HG03558 (cell line): ENCODE results near the gene DCAF7.
A peak's percentile ranks its signal among the peaks of the same experiment; 100 is the strongest.

Source experiments
- ATAC-seq: cut with Tn5 transposase; IDR thresholded peaks from one replicate; pipeline ENCODE4 v1.9.1; 2021; ENCODE audit warnings: moderate number of reproducible peaks; ENCODE audit not compliant: unreplicated experiment; ENCODE audit errors: extremely low read depth

The DCAF7 gene

DNA sequence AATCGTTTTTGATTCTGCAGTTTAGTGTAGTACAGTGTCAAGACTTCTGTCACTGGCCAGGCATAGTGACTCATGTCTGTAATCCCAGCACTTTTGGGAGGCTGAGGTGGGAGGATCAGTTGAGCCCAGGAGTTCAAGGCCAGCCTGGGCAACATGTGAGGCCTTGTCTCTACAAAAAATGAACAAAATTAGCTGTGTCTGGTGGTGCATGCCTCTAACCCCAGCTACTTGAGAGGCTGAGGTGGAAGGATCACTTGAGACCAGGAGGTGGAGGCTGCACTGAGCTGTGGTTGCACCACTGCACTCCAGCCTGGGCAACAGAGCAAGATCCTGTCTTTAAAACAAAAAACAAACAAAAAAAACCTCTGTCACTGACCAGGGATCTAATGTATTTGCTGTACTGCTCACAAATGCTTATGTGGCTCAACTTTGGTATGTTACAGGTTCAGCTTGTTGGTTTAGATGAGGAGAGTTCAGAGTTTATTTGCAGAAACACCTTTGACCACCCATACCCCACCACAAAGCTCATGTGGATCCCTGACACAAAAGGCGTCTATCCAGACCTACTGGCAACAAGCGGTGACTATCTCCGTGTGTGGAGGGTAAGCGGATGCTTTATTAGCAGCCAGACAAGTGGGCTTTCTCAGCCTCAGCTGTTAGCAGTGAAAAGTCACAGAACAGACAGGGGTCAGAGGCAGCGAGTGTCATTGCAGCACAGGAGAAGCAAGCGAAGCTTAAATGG is 27.9 kb downstream of the DCAF7 start:
- ATAC-seq, result no peak

DNA sequence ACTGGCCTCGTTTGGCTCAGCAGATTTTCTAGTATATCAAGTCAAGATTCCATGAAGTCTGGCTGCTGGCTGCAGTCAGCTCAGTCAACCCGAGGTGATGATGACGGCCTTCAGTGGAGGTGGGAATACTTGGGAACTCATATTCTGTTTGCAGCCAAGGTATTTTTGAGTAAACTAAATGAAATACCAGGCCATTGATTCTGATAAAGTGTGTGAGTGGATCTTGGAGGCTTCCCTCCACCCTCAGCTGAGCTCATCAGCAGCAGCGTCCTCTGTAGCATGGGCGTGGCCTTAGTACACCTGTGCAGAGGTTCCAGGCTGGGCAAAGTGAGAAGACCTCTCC is 28.5 kb downstream of the DCAF7 start:
- no peak for ATAC-seq

DNA sequence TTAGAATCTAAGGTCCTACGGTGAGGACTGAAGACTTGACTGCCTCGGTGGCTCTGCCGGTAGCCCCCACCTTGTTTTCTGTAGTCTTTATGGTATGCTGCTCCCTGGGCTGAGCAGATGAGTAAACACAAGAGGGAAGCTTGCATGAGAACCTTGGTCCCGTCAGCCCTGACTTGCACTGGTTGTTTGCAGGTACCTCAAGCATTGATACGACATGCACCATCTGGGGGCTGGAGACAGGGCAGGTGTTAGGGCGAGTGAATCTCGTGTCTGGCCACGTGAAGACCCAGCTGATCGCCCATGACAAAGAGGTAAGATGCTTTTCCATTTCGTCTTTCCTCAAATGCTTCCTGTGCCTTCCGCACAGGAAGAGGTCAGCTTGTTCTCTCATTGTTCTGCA is 29.4 kb downstream of the DCAF7 start:
- ATAC-seq, result no peak

DNA sequence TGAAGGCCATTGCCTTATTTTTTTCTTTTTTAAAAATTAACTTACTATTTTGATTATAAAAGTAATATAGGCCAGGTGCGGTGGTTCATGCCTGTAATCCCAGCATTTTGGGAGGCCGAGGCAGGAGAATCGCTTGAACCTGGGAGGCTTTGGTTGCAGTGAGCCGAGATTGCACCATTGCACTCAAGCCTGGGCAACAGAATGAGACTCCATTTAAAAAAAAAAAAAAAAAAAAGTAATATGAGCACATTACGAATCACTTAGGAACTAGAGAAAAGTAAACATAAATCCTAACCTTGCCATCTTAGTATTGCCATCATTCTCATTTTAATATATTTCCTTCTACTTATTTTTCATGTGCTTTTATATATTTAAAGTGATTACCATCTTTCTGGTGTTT is 37.5 kb downstream of the DCAF7 start:
- no peak for ATAC-seq

DNA sequence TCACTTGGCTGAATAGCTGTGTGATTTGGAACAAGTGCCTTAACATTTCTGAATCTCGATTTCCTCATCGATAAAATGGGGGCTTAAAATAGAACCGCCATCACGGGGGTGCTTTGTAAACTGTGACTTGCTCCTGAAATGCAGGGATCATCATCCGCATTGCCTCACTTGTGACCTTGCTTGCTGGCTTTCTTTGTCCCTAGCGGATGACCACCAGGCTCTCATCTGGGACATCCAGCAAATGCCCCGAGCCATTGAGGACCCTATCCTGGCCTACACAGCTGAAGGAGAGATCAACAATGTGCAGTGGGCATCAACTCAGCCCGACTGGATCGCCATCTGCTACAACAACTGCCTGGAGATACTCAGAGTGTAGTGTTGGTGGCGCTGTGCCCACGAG is 38.5 kb downstream of the DCAF7 start:
- no peak for ATAC-seq

DNA sequence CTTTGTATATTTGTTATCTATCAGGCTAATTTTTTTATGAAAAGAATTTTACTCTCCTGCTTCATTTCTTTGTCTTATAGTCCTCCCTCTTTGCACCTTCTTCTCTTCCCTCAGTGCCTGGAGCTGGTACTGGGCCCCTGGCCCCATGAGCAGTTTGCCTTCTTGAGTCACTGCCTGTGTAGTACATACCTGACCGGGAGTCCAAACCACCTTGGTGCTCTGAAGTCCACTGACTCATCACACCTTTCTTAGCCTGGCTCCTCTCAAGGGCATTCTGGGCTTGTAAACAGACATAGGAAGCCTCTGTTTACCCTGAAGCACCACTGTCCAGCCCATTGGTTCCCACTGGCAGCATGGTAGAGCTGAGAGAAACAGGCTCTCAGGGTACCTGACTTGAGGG is 39.4 kb downstream of the DCAF7 start:
- no peak for ATAC-seq

DNA sequence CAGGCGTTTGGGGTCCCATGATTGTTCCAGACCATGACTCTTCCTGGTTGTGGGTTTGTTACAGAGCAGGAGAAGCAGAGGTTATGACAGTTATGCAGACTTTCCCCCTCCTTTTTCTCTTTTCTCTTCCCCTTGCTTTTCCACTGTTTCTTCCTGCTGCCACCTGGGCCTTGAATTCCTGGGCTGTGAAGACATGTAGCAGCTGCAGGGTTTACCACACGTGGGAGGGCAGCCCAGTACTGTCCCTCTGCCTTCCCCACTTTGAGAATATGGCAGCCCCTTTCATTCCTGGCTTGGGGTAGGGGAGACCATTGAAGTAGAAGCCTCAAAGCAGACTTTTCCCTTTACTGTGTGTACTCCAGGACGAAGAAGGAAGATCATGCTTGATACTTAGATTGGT is 42.5 kb downstream of the DCAF7 start:
- ATAC-seq, result no peak

DNA sequence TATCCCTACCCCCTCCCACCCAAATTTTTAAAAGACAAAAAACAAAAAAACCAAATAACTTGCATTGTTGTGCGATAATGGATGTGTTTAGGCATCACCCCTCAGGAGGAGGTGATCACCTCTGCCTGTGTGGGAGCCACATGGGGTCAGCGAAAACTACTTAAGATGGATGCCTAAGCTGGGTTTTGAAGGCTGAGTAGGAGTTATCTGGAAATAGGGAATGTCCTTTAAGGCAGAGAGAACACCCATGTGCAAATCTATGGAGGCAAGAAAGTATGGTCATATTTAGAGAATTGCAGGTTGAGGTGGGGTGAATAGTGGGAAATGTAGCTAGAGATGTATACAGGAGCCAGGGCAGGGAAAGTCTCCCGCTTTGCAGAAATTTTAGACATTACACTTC is 44.9 kb downstream of the DCAF7 start:
- ATAC-seq, result no peak

DNA sequence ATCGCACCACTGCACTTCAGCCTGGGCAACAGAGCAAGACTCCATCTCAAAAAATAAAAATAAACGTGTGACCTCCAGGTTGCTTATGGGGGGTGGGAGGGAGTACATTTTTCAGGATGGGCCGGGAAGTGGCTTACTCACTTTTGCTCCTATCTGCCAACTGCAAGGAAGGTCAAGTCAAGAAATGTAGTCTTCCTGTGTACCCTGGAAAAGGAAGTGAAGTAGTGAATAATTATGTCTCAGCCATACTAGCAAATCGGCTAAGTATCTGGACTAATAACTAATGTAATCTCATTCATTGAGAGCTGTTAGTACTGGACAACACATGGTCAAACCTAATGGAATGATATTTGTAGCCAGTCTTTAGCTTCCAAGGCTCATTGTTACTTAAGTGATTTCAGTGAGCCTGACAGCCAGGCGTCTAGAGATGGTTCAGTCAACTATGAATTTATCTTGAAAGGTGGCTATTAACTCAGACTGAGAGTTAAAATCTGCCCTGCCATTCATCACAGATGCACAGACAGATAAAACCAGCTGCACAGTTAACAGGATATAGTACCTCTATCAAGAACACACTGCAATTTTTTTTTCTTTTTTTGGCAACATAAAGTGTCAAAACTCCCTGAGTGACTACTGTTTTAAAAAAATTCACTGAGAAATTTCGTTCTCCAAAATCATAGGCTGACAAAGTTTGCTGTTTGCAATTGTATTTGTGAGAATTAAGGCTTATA is 46.7 kb downstream of the DCAF7 start:
- no peak for ATAC-seq

DNA sequence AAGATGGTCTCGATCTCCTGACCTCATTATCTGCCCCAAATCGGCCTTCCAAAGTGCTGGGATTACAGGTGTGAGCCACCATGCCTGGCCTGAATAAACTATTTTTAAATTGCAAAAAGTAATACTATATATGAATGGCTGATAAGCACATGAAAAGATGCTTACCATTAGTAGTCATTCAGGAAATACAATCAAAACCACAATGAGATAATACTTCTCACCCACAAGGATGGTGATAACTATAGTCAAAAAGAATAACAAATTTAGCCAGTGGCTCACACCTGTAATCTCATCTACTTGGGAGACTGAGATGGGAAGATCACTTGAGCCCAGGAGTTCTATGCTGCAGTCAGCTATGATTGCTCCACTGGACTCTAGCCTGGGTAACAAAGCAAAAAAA is 48.0 kb downstream of the DCAF7 start:
- ATAC-seq, result no peak

DNA sequence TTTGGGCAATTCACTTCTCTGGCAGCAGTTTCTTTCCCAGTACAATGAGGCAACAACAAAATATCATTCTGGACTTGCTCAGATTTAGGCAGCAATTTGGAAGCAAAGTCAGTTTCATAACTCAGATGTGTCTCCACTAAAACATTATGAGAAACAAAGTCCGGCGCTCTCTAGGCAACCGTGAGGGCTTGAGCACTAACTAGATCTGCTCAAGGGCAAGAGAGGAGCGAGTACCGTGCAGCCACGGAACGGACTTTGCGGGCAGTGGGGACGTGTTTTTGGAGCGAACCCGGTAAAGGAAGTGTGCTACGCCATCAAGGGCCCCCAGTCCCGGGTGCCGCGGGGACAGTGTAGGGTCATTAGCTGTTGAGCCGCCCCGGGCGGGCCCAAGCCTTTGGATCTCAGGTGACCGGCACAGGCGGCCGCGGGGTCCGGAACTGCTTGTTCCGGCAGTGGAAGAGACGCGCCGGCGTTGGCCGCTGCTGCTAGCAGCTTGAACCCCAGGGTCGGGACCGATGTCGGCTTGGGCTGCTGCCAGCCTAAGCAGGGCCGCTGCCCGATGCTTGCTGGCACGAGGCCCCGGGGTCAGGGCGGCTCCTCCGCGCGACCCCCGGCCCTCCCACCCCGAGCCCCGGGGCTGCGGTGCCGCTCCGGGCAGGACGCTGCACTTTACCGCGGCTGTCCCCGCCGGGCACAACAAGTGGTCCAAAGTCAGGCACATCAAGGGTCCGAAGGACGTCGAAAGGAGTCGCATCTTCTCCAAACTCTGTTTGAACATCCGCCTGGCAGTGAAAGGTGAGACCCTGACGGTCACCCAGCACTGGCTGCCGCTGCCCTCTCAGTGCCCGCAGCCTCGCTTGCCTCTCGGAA is 50.5 kb downstream of the DCAF7 start, which contains the start of gene TACO1:
TACO1 (plus strand) TSS at position 327 of the 870 bp plus-strand sequence; CDS start at position 516, 189 bp downstream.
- ATAC-seq, result peak; percentile 80

DNA sequence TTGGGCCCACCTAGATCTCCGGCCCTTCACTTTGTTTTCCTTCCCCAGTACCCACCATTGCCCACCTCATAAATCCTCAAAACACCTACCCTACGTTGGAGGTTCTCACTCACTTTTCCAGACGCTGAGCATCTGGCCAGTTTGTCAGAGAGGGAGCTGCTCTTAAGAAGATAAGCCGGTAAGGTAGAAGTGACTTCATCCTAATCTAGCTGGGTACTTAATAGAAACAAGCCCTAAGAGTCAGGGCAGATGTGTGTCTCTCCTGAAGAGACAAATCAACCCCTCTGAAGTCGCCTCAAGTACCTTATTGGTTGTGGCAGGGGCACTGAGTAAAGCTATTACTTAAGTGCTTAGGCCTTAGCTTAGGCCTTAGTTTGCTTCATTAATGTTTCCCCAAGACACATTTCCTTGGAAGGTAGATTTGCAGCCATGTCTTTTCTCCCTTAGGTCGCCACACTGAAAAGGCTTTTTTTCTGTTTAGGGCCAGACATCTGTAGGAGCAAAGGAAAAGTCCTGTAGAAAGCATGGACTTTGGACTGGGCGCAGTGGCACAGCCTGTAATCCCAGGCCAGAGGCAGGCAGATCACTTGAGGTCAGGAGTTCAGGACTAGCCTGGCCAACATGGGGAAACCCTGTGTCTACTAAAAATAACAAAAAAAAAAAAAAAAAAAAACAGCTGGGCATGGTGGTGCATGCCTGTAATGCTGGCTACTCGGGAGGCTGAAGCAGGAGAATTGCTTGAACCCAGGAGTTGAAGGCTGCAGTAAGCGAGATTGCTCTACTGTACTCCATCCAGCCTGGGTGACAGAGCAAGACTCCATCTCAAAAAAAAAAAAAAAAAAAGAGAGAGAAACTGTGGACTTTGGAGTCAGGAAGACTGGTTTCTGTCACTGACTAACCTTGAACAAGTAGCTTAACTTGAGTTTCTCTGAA is 51.4 kb downstream of the DCAF7 start:
- no peak for ATAC-seq

DNA sequence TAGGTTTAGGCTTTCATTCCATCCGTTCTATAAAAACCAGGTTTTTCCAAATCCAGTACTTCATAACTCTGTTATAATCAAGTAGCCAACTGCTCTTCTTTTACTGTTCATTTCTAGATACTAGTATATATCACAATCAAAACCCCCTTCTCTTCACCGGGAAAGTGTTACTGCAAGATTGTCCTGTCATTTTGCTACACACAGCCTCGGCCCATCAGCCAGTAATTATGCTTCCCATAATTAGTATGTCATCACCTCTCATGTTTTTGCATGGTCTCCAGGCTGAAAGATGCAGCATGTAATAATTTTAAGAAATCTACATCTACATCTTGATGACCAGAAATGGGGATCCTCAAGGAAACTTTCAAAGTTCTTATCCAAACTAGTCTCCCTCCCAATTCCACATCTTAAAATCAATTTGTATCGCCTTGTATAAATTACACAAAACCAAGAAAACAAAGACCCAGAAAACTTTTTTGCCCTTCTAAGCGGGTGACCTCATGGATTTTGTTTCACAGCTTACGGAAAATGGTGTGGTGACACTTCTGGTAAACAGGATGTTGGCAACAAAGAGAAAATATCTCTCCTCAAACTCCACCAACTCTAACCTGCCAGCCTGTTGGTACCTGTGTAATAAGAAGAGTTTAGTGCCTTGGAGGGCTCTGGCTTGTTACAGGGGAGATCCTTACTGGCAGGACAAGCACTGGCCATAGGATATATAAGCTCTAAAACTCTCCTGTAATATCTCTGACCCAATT is 59.7 kb downstream of the DCAF7 start:
- ATAC-seq, result no peak

DNA sequence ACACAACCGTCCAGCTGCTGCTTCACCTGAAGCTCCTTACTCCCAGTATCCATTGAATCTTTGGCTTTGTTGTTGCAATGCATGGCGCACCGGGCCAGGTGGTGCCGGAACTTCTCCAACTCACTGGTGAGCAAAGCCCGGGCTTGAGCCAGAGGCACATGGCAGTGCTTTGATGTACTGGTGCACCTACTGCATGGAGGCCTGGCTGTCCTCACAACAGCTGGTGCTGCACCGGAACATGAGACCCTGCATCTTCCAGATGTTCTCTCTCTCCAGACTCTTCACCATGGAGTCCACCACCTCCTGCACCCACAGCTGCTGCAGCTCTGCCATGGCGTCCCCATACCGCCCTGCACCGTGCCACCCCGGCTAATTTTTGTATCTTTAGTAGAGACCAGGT is 60.6 kb downstream of the DCAF7 start:
- ATAC-seq, result no peak

DNA sequence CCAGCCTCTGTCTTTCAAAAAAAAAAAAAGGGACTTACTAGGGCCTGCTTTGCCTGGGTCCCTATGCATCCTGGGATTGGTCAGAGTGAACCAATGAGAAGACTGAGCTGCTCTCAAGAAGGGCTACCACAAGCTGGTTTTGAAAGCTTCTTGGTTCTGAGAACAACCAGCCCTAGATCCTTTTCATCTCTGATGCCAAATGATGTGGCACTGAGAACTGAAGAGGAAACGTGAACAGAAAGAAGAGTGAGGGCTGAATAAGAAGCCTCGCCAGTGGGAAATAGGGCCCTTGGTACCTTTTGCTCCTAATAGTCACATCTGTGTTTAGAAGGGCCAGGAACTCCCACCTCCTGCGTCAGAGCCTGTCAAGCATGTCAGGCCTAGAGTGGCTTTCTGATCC is 61.1 kb downstream of the DCAF7 start:
- ATAC-seq, result no peak

DNA sequence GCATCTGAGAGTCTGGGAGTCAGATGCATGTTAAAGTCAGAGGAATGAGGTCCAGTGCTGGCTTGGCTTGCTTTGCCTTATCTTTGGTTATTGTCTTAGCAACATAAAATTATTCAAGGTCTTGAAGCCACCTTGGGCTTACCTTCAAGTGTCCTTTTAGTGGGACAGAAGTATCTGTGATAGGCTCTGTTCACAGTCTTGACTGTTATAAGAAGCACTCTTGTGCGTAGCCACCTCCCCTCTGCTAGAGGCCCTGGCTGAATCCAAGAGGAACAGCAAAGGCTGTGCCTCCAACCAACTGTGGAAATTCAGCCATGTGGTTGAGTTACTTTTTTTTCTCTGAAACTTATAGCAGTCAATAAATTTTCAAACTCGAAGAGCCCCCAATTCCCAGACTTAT is 63.4 kb downstream of the DCAF7 start:
- ATAC-seq, result no peak

DNA sequence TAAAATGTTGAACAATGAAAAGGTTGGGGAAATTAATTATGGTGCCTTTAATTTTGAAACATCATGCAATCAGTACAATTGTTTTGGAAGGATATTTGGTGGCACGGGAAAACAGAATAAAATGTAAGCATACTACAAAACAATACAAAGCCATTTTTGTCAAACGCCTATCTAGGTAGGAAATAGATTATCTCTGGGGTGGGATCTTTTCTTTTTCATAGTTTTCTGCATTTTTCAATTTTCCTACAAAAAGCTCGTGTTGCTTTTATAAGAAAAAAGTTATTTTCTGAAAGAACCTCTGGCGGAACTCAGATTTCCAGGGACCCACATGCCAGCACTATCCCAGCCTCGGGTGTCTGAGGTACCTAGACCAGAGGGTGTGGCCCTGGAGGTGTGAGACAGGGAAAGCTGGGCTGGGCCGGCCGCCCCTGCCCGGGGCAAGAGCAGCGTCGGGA is 71.0 kb downstream of the DCAF7 start:
- no peak for ATAC-seq

DNA sequence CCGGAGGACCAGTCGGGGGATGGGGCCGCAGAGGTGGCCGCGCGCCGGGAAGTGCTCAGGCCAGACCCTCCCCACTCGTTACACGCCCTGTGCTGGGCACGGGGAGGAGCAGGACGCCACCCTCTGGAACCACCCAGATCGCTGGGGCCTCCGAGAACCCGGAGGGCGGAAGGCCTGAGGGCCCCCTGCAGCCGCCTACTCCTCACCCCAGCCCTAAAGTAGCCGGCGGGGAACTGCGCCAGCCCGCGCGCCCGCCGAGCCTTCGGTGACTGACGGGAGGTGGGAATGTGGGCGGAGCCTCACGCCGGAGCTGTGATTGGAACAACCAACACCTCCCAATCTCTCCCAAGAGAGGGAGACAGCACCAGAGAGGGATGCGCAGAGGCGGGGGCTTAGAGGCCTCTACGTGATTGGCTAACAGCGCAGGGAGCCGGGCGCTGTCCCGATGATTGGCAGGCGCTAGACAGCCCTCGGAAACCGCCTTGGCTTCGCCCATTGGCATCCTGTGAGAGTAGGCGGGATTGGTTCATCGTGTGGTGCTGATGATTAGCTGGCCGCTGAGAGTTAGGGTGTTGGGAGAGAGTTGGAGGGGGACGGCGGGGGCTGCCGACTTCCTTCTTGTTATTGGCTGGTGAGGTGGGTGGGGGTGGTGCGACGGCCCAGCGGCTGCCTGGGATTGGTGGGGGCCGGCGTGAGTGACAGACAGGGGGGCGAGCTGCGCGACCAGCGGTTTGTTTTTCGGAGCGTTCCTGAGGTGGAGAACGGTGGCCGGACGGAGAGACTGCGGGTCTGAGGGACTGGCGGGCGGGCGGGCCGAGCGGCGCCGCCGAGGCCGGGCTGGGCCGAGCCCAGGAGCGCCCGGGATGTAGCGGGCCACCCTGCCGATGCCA is 71.7 kb downstream of the DCAF7 start, which contains the start of gene MAP3K3:
MAP3K3 (plus strand) TSS at position 734 of the 890 bp plus-strand sequence. CDS start 343 bp downstream, outside the sequence.
- ATAC-seq, result peak; percentile 83
